ENCODE measurements around the gene FBXL16. TPM values are rescaled to one million over a fixed set of nuclear protein-coding genes. Genes with fewer than 3 reads are reported as not detected.
A peak's percentile ranks its signal among the peaks of the same experiment; 100 is the strongest.

The FBXL16 gene
- total and polyA plus RNA-seq, 2 experiments from 2014 or later = 8.9 to 12.6 TPM

GRCh38 chr16:739560-740458, 34.2 kb upstream of the FBXL16 start:
- no peaks in the 10 kb centered on the region for H3K27me3 ChIP-seq (ENCODE audit: insufficient read depth)
- no peaks in the 10 kb centered on the region; the same call in 1 of the 2 replicates for H3K4me1 ChIP-seq (ENCODE audit: insufficient read depth)
- DNase-seq (ENCODE audit: low spot score) = no peak
- peak overlapping the region; percentile 95 for H3K4me2 ChIP-seq
- no peaks in the 10 kb centered on the region for H3K9me3 Mint-ChIP-seq
- peaks cover 22% of the 10 kb centered on the region for H3K36me3 Mint-ChIP-seq (ENCODE audit: low read depth)
- H3K4me3 Mint-ChIP-seq = peak overlapping the region; percentile 76
- H3K79me2 ChIP-seq (replicated peaks; ENCODE audit: insufficient read depth) = no peaks in the 10 kb centered on the region
- H3F3A ChIP-seq (replicated peaks; ENCODE audit: low read depth) = 0 out of 2 replicates have a peak, but pooled peaks cover 6% of the 10 kb centered on the region
- no peak overlapping the region for H3K27ac ChIP-seq (ENCODE audit: low read depth)
- peak overlapping the region; percentile 96 for H3K4me3 ChIP-seq
- ATAC-seq = peak; percentile 2
- H3K9me2 ChIP-seq (ENCODE audit: insufficient read depth) = no peaks in the 10 kb centered on the region
- H3K27ac Mint-ChIP-seq = no peak overlapping the region
- TF ChIP-seq ZNF331 (CRISPR knock-in tag; IDR thresholded peaks at IDR 0.05; ENCODE audit: low read depth) = no peak
- TF ChIP-seq, protein P1, sequence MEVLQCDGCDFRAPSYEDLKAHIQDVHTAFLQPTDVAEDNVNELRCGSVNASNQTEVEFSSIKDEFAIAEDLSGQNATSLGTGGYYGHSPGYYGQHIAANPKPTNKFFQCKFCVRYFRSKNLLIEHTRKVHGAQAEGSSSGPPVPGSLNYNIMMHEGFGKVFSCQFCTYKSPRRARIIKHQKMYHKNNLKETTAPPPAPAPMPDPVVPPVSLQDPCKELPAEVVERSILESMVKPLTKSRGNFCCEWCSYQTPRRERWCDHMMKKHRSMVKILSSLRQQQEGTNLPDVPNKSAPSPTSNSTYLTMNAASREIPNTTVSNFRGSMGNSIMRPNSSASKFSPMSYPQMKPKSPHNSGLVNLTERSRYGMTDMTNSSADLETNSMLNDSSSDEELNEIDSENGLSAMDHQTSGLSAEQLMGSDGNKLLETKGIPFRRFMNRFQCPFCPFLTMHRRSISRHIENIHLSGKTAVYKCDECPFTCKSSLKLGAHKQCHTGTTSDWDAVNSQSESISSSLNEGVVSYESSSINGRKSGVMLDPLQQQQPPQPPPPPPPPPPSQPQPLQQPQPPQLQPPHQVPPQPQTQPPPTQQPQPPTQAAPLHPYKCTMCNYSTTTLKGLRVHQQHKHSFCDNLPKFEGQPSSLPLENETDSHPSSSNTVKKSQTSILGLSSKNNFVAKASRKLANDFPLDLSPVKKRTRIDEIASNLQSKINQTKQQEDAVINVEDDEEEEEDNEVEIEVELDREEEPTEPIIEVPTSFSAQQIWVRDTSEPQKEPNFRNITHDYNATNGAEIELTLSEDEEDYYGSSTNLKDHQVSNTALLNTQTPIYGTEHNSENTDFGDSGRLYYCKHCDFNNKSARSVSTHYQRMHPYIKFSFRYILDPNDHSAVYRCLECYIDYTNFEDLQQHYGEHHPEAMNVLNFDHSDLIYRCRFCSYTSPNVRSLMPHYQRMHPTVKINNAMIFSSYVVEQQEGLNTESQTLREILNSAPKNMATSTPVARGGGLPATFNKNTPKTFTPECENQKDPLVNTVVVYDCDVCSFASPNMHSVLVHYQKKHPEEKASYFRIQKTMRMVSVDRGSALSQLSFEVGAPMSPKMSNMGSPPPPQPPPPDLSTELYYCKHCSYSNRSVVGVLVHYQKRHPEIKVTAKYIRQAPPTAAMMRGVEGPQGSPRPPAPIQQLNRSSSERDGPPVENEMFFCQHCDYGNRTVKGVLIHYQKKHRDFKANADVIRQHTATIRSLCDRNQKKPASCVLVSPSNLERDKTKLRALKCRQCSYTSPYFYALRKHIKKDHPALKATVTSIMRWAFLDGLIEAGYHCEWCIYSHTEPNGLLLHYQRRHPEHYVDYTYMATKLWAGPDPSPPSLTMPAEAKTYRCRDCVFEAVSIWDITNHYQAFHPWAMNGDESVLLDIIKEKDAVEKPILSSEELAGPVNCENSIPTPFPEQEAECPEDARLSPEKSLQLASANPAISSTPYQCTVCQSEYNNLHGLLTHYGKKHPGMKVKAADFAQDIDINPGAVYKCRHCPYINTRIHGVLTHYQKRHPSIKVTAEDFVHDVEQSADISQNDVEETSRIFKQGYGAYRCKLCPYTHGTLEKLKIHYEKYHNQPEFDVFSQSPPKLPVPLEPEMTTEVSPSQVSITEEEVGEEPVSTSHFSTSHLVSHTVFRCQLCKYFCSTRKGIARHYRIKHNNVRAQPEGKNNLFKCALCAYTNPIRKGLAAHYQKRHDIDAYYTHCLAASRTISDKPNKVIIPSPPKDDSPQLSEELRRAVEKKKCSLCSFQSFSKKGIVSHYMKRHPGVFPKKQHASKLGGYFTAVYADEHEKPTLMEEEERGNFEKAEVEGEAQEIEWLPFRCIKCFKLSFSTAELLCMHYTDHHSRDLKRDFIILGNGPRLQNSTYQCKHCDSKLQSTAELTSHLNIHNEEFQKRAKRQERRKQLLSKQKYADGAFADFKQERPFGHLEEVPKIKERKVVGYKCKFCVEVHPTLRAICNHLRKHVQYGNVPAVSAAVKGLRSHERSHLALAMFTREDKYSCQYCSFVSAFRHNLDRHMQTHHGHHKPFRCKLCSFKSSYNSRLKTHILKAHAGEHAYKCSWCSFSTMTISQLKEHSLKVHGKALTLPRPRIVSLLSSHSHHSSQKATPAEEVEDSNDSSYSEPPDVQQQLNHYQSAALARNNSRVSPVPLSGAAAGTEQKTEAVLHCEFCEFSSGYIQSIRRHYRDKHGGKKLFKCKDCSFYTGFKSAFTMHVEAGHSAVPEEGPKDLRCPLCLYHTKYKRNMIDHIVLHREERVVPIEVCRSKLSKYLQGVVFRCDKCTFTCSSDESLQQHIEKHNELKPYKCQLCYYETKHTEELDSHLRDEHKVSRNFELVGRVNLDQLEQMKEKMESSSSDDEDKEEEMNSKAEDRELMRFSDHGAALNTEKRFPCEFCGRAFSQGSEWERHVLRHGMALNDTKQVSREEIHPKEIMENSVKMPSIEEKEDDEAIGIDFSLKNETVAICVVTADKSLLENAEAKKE (CRISPR knock-in tag; IDR thresholded peaks at IDR 0.05) = no peak
- TF ChIP-seq POLR2AphosphoS5 (IDR thresholded peaks at IDR 0.05; ENCODE audit: low read depth) = no peak
- no peak for TF ChIP-seq JUNB (IDR thresholded peaks at IDR 0.05; ENCODE audit: unreplicated experiment)
- TF ChIP-seq EZH2 (IDR thresholded peaks at IDR 0.05; ENCODE audit: low read depth, unreplicated experiment) = no peak
- TF ChIP-seq ZNF114 (CRISPR knock-in tag; IDR thresholded peaks at IDR 0.05) = no peak
- no peak for TF ChIP-seq ETS1 (IDR thresholded peaks at IDR 0.05)
- no peak for TF ChIP-seq CREB1 (CRISPR knock-in tag; IDR thresholded peaks at IDR 0.05; ENCODE audit: low read depth)
- no peak for TF ChIP-seq NANOG (IDR thresholded peaks at IDR 0.05; ENCODE audit: borderline replicate concordance)
- TF ChIP-seq, protein P2, sequence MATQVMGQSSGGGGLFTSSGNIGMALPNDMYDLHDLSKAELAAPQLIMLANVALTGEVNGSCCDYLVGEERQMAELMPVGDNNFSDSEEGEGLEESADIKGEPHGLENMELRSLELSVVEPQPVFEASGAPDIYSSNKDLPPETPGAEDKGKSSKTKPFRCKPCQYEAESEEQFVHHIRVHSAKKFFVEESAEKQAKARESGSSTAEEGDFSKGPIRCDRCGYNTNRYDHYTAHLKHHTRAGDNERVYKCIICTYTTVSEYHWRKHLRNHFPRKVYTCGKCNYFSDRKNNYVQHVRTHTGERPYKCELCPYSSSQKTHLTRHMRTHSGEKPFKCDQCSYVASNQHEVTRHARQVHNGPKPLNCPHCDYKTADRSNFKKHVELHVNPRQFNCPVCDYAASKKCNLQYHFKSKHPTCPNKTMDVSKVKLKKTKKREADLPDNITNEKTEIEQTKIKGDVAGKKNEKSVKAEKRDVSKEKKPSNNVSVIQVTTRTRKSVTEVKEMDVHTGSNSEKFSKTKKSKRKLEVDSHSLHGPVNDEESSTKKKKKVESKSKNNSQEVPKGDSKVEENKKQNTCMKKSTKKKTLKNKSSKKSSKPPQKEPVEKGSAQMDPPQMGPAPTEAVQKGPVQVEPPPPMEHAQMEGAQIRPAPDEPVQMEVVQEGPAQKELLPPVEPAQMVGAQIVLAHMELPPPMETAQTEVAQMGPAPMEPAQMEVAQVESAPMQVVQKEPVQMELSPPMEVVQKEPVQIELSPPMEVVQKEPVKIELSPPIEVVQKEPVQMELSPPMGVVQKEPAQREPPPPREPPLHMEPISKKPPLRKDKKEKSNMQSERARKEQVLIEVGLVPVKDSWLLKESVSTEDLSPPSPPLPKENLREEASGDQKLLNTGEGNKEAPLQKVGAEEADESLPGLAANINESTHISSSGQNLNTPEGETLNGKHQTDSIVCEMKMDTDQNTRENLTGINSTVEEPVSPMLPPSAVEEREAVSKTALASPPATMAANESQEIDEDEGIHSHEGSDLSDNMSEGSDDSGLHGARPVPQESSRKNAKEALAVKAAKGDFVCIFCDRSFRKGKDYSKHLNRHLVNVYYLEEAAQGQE (IDR thresholded peaks at IDR 0.05; ENCODE audit: unreplicated experiment) = no peak
- peaks cover 17% of the 10 kb centered on the region for H3K27me3 Mint-ChIP-seq (ENCODE audit: insufficient read depth, low read depth, poor library complexity)
- H3K4me1 Mint-ChIP-seq = peaks cover 13% of the 10 kb centered on the region
- H3K36me3 ChIP-seq (ENCODE audit: insufficient read depth) = no peaks in the 10 kb centered on the region; the same call in 1 of the 2 replicates
- H4K20me1 ChIP-seq (replicated peaks; ENCODE audit: insufficient read depth) = no peaks in the 10 kb centered on the region
- H2AFZ ChIP-seq = no peak overlapping the region; the same call in 1 of the 2 replicates

Measured in GM23338 (cell line).